Right cardiac atrium (tissue), 5 donors: ENCODE results near the gene ARAP2. TPM values are rescaled to one million over a fixed set of nuclear protein-coding genes. Genes with fewer than 3 reads are reported as not detected.

ENCODE experiments used
- ATAC-seq, 2 donors: fragments of 200-7000 bp; cut with Tn5 transposase; one replicate each; pipeline versions ENCODE4 v1.8.0 to v1.9.1; 2020; ENCODE audit warnings: moderate library complexity in 2 of 2, mild to moderate bottlenecking in 1 of 2
- DNase-seq, 3 donors: peaks; one replicate each; pipeline ENCODE4 v3.0.0-alpha.2; 2020
- H3K27ac ChIP-seq: one replicate; pipeline ENCODE4 v1.5.1; 2013; ENCODE audit warnings: mild to moderate bottlenecking, low read length, control low read depth, moderate library complexity
- H3K27me3 ChIP-seq: one replicate; pipeline ENCODE4 v1.6.1; 2013; ENCODE audit not compliant: control insufficient read depth, insufficient read depth
- H3K4me1 ChIP-seq: one replicate; pipeline ENCODE4 v1.6.1; 2013; ENCODE audit warnings: low read length; ENCODE audit not compliant: control insufficient read depth, insufficient read depth
- H3K4me3 ChIP-seq: one replicate; pipeline ENCODE4 v1.5.1; 2013; ENCODE audit warnings: low read length, control low read depth
- H3K9me3 ChIP-seq: one replicate; pipeline ENCODE4 v1.6.1; 2013; ENCODE audit warnings: low read length; ENCODE audit not compliant: control insufficient read depth
- WGBS: extraction: QIAGEN DNeasy Blood & Tissue Kit; methylation state at CpG from one replicate; pipeline ENCODE4 v1.1.7; 2013; 5-methylcytosine and 5-hydroxymethylcytosine counted together
- intact Hi-C, 4 donors: fragments of 100-400 bp; cut with DNase I; formaldehyde crosslinking; loops; one replicate each; pipeline versions ENCODE4 v1.11.0 to v1.14.0; 2022 to 2023
- polyA plus RNA-seq: library from polyadenylated mRNA; stranded (reverse); fragments of 200-250 nt; gene quantifications from one replicate; pipeline ENCODE4 v1.2.3, GENCODE V29; 2013
- total RNA-seq, 4 donors: library from RNA; stranded (reverse); fragmentation: NEBNext Ultra II Directional; extraction: Animal tissue kit (Norgen Biotek cat#: 25700); gene quantifications; one replicate each; pipeline ENCODE4 v1.2.1, GENCODE V29; 2021
- donor health status: healthy with polysubstance abuse.
- donor health status: DM: no; HTN: yes; CAD: no.
- donor health status: DM: no; HTN: no; CAD: no.
- donor health status: DM: no; HTN: yes; CAD: no; lungs with severe emphysema.
- donor health status: DM: yes; HTN: yes; CAD: no.

The ARAP2 gene
- total and polyA plus RNA-seq, 5 donors = 0.72 to 9.4 (median 3.7) TPM

- no peak for DNase-seq
- Histone ChIP-seq H3K27ac (no peak overlapping the region), H3K4me1 (no peaks in the 10 kb centered on the region), H3K4me3 (no peak overlapping the region), H3K27me3 (no peaks in the 10 kb centered on the region), H3K9me3 (no peaks in the 10 kb centered on the region)
- intact Hi-C loops = no loop called here
- ATAC-seq = no peak
These were observed 106.1 kb downstream of the ARAP2 start for GRCh38 chr4:36138220-36138619.

- H3K4me1 ChIP-seq = no peaks in the 10 kb centered on the region
- no peaks in the 10 kb centered on the region for H3K27me3 ChIP-seq
- DNase-seq (no peak), ATAC-seq (no peak)
- H3K9me3 ChIP-seq = no peaks in the 10 kb centered on the region
- intact Hi-C loops = no loop called here
- no peak overlapping the region for H3K27ac ChIP-seq
- H3K4me3 ChIP-seq = no peak overlapping the region
- 65% methylated on average over 4 of the region's 4 CpGs for WGBS
These were observed 107.0 kb downstream of the ARAP2 start for GRCh38 chr4:36137336-36137735.

- Histone ChIP-seq H3K9me3 (no peaks in the 10 kb centered on the region), H3K27ac (no peak overlapping the region), H3K4me3 (no peak overlapping the region), H3K27me3 (no peaks in the 10 kb centered on the region), H3K4me1 (no peaks in the 10 kb centered on the region)
- ATAC-seq (no peak), DNase-seq (no peak)
- 88% methylated on average over 3 of the region's 3 CpGs for WGBS
- intact Hi-C loops = no loop called here
These were observed 110.7 kb downstream of the ARAP2 start for GRCh38 chr4:36133658-36134057.

- no peak overlapping the region for H3K27ac ChIP-seq
- DNase-seq = no peak
- H3K4me3 ChIP-seq = no peak overlapping the region
- intact Hi-C loops = no loop called here
- WGBS = 69% methylated on average over 2 of the region's 2 CpGs
- H3K27me3 ChIP-seq = no peaks in the 10 kb centered on the region
- no peaks in the 10 kb centered on the region for H3K4me1 ChIP-seq
- no peak for ATAC-seq
- H3K9me3 ChIP-seq = no peaks in the 10 kb centered on the region
These were observed 111.2 kb downstream of the ARAP2 start for GRCh38 chr4:36133086-36133485.

GRCh38 chr4:36130641-36131040, 113.7 kb downstream of the ARAP2 start:
- 81% methylated on average over 3 of the region's 3 CpGs for WGBS
- H3K9me3 ChIP-seq = no peaks in the 10 kb centered on the region
- no peak overlapping the region for H3K4me3 ChIP-seq
- intact Hi-C loops = no loop called here
- ATAC-seq (no peak), DNase-seq (no peak)
- H3K4me1 ChIP-seq = no peaks in the 10 kb centered on the region
- H3K27ac ChIP-seq = no peak overlapping the region
- no peaks in the 10 kb centered on the region for H3K27me3 ChIP-seq

GRCh38 chr4:36128689-36129088, 115.6 kb downstream of the ARAP2 start:
- H3K27ac ChIP-seq = no peak overlapping the region
- ATAC-seq = no peak
- intact Hi-C loops = no loop called here
- no peaks in the 10 kb centered on the region for H3K4me1 ChIP-seq
- no peaks in the 10 kb centered on the region for H3K27me3 ChIP-seq
- no peak overlapping the region for H3K4me3 ChIP-seq
- DNase-seq = no peak
- 67% methylated on average over 2 of the region's 2 CpGs for WGBS
- no peaks in the 10 kb centered on the region for H3K9me3 ChIP-seq

GRCh38 chr4:36123906-36124305, 120.4 kb downstream of the ARAP2 start:
- intact Hi-C loops = no loop called here
- H3K27ac ChIP-seq = no peak overlapping the region
- H3K4me3 ChIP-seq = no peak overlapping the region
- no peak for ATAC-seq
- WGBS = 64% methylated on average over 1 of the region's 1 CpG
- H3K4me1 ChIP-seq = no peaks in the 10 kb centered on the region
- H3K27me3 ChIP-seq = no peaks in the 10 kb centered on the region
- H3K9me3 ChIP-seq = no peaks in the 10 kb centered on the region
- DNase-seq = no peak

GRCh38 chr4:36115312-36115711, 129.0 kb downstream of the ARAP2 start:
- H3K4me1 ChIP-seq = no peaks in the 10 kb centered on the region
- no peak overlapping the region for H3K27ac ChIP-seq
- ATAC-seq (no peak), DNase-seq (no peak)
- no peak overlapping the region for H3K4me3 ChIP-seq
- no peaks in the 10 kb centered on the region for H3K27me3 ChIP-seq
- intact Hi-C loops = no loop called here
- 71% methylated on average over 3 of the region's 3 CpGs for WGBS
- no peaks in the 10 kb centered on the region for H3K9me3 ChIP-seq

- no peak overlapping the region for H3K27ac ChIP-seq
- intact Hi-C loops = no loop called here
- ATAC-seq (no peak), DNase-seq (no peak)
- H3K27me3 ChIP-seq = no peaks in the 10 kb centered on the region
- no peaks in the 10 kb centered on the region for H3K9me3 ChIP-seq
- no peak overlapping the region for H3K4me3 ChIP-seq
- no peaks in the 10 kb centered on the region for H3K4me1 ChIP-seq
These were observed 133.1 kb downstream of the ARAP2 start for GRCh38 chr4:36111172-36111571.

- no peaks in the 10 kb centered on the region for H3K9me3 ChIP-seq
- H3K4me3 ChIP-seq = no peak overlapping the region
- H3K27me3 ChIP-seq = no peaks in the 10 kb centered on the region
- 86% methylated on average over 3 of the region's 3 CpGs for WGBS
- no peak for DNase-seq
- intact Hi-C loops = no loop called here
- no peak for ATAC-seq
- no peaks in the 10 kb centered on the region for H3K4me1 ChIP-seq
- H3K27ac ChIP-seq = no peak overlapping the region
These were observed 144.8 kb downstream of the ARAP2 start for GRCh38 chr4:36099509-36099908.

- 91% methylated on average over 2 of the region's 2 CpGs for WGBS
- intact Hi-C loops = no loop called here
- ATAC-seq = no peak
These were observed 149.3 kb downstream of the ARAP2 start for GRCh38 chr4:36094995-36095394.

GRCh38 chr4:36091997-36092396, 152.3 kb downstream of the ARAP2 start:
- no peak overlapping the region for H3K27ac ChIP-seq
- intact Hi-C loops = no loop called here
- DNase-seq (no peak), ATAC-seq (no peak)
- no peaks in the 10 kb centered on the region for H3K27me3 ChIP-seq
- 90% methylated on average over 9 of the region's 9 CpGs for WGBS
- H3K4me3 ChIP-seq = no peak overlapping the region
- no peaks in the 10 kb centered on the region for H3K4me1 ChIP-seq
- no peaks in the 10 kb centered on the region for H3K9me3 ChIP-seq

More at GRCh38 chr4:36094995-36095394, 149.3 kb downstream of the ARAP2 start:
- Histone ChIP-seq H3K4me1 (no peaks in the 10 kb centered on the region), H3K4me3 (no peak overlapping the region), H3K27ac (no peak overlapping the region), H3K27me3 (no peaks in the 10 kb centered on the region), H3K9me3 (no peaks in the 10 kb centered on the region)
- no peak for DNase-seq
